Measurements from ENCODE around the gene MED10. TPM values are rescaled to one million over a fixed set of nuclear protein-coding genes. Genes with fewer than 3 reads are reported as not detected.
"Not testable (repeated sequence)": the region's sequence is repeated elsewhere in the genome, so short reads cannot be mapped to it uniquely, and the experiment has no call there.

Gene MED10
- total and polyA plus RNA-seq, 2 of the 4 experiments (the other 2 are of a cell fraction): 9.1 to 60.0 TPM

DNA sequence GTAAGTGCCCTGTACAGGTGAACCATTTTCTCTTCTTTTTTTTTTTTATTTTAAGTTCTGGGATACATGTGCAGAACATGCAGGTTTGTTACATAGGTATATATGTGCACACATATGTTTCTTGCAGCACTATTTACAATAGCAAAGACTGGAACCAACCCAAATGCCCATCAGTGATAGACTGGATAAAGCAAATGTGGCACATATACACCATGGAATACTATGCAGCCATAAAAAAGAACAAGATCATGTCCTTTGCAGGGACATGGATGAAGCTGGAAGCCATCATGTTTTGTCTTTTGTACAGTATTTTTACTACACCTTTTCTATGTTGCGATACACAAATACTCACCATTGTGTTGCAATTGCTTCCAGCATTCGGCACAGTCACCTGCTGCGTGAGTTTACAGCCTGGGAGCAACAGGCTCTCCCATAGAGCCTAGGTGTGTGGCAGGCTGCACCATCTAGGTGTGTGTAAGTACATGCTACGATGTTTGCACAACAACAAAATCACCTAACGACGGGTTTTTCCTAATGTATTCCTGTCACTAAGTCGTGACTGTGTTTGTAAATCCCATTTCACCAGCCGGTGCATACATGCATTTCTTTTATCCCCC is 20.4 kb downstream of the MED10 start:
- POLR2A ChIA-PET (ENCODE audit: unreplicated experiment): not testable (repeated sequence)

More for the DNA sequence above, 20.4 kb downstream of the MED10 start:
- H4K8ac ChIP-seq (ENCODE audit: low read depth in 2 of 2, low read length in 2 of 2); H3K56ac ChIP-seq (ENCODE audit: extremely low read depth, insufficient read depth, low read length); H3K79me1 ChIP-seq (ENCODE audit: low read depth in 1 of 2, low read length in 2 of 2); H4K20me1 ChIP-seq (ENCODE audit: insufficient read depth, low read length); H3K4me3 ChIP-seq (ENCODE audit: insufficient read depth, low read depth, low read length); H3K9me1 ChIP-seq (ENCODE audit: insufficient read depth, low read length); H3K4ac ChIP-seq (ENCODE audit: low read depth, low read length); in situ Hi-C loops (cut with MboI; ENCODE audit: low sequenced_read_pairs); H4K91ac ChIP-seq (ENCODE audit: insufficient read depth, low read depth, low read length); H3K23ac ChIP-seq (ENCODE audit: low read depth, low read length); H3K4me2 ChIP-seq (ENCODE audit: low read depth, low read length); H2BK20ac ChIP-seq (ENCODE audit: low read depth, low read length); H3K4me1 ChIP-seq (ENCODE audit: control insufficient read depth, insufficient read depth, low read length); H3K18ac ChIP-seq (ENCODE audit: low read depth, low read length); H2AK5ac ChIP-seq (ENCODE audit: low read depth, low read length); DNase-seq; H2BK15ac ChIP-seq (ENCODE audit: low read depth, low read length); intact Hi-C loops (cut with micrococcal nuclease); H3K14ac ChIP-seq (replicated peaks; ENCODE audit: low read depth, low read length); CTCF ChIA-PET; H4K5ac ChIP-seq (ENCODE audit: low read depth, low read length); BruUV-seq (replicated peaks); H2BK5ac ChIP-seq (ENCODE audit: low read depth, low read length, poor library complexity, severe bottlenecking); H3K27ac ChIP-seq (ENCODE audit: insufficient read depth, low read length); dilution Hi-C loops (cut with HindIII; ENCODE audit: low sequenced_read_pairs, unreplicated experiment); ATAC-seq (ENCODE audit: low read depth); H3K36me3 ChIP-seq (ENCODE audit: control insufficient read depth, insufficient read depth, low read length); H2AK9ac ChIP-seq (replicated peaks; ENCODE audit: low read depth, low read length, poor library complexity); H2AFZ ChIP-seq (replicated peaks; ENCODE audit: low read length, poor library complexity); H3K9me3 ChIP-seq (ENCODE audit: control insufficient read depth, insufficient read depth, low read length); H2BK120ac ChIP-seq (ENCODE audit: low read depth, low read length); H3K9ac ChIP-seq (ENCODE audit: low read depth, low read length); H3K27me3 ChIP-seq (ENCODE audit: control insufficient read depth, insufficient read depth, low read length): not testable (repeated sequence)
- WGBS, 2 experiments (ENCODE audit: extremely low coverage in 2 of 2, insufficient read length in 1 of 2): 100% methylated on average over 1 of the region's 8 CpGs; no CpG with 5 or more reads in 1 of the 2 experiments

Measured in IMR-90 (cell line).